Measurements from ENCODE around the gene TADA2A. TPM values are rescaled to one million over a fixed set of nuclear protein-coding genes. Genes with fewer than 3 reads are reported as not detected.

The TADA2A gene
- total RNA-seq, 2 donors from 2014 or later, result 26.9 to 31.6 TPM

- Mint-ChIP-seq H3K4me3 (no peak overlapping the region), H3K9me3 (no peaks in the 10 kb centered on the region)
These were observed 22.0 kb upstream of the TADA2A start for GRCh38 chr17:37384560-37385149.

DNA sequence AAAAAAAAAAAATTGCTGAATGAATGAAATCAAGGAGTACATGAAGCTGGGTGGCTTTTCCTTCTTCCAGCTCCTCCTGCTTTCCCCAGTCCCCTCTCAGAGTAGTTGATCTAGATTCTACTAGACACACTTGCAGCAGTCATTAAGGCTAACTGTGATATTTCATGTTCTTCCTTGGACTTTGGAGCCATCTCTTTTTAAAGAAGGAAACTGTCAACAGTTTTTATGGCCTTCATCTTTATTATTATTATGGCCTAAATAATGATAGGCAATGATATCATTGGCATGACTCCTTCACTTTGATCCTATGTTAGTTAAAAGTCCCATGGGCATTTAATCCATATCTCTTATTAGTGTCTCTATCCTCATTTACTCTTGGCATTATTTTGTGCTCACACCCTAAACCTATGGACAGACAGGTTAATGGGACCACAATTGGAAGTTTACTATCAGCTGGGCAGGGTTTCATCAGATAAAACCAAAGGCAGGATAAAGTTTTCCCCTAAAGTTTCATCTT lies 21.2 kb upstream of the TADA2A start:
- Mint-ChIP-seq H3K9me3 (no peaks in the 10 kb centered on the region), H3K27me3 (ENCODE audit: insufficient read depth) (no peaks in the 10 kb centered on the region), H3K36me3 (ENCODE audit: low read depth) (no peaks in the 10 kb centered on the region), H3K4me1 (no peaks in the 10 kb centered on the region), H3K4me3 (no peak overlapping the region), H3K27ac (no peak overlapping the region)
- Histone ChIP-seq H3K4me1 (ENCODE audit: control insufficient read depth, insufficient read depth, low read length) (no peaks in the 10 kb centered on the region), H3K9ac (ENCODE audit: extremely low read depth, low read length, poor library complexity, severe bottlenecking) (no peak overlapping the region), H3K27ac (ENCODE audit: low read depth, low read length) (no peak overlapping the region), H3K27me3 (ENCODE audit: control insufficient read depth, insufficient read depth, low read length, poor library complexity, severe bottlenecking) (no peaks in the 10 kb centered on the region), H3K4me3 (ENCODE audit: low read length) (no peak overlapping the region), H3K36me3 (ENCODE audit: control insufficient read depth, insufficient read depth, low read length) (no peaks in the 10 kb centered on the region), H3K9me3 (ENCODE audit: control insufficient read depth, low read length) (no peaks in the 10 kb centered on the region)
- TF ChIP-seq, protein P1, sequence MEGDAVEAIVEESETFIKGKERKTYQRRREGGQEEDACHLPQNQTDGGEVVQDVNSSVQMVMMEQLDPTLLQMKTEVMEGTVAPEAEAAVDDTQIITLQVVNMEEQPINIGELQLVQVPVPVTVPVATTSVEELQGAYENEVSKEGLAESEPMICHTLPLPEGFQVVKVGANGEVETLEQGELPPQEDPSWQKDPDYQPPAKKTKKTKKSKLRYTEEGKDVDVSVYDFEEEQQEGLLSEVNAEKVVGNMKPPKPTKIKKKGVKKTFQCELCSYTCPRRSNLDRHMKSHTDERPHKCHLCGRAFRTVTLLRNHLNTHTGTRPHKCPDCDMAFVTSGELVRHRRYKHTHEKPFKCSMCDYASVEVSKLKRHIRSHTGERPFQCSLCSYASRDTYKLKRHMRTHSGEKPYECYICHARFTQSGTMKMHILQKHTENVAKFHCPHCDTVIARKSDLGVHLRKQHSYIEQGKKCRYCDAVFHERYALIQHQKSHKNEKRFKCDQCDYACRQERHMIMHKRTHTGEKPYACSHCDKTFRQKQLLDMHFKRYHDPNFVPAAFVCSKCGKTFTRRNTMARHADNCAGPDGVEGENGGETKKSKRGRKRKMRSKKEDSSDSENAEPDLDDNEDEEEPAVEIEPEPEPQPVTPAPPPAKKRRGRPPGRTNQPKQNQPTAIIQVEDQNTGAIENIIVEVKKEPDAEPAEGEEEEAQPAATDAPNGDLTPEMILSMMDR (conservative IDR thresholded peaks at IDR 0.05), result no peak
- no peak for DNase-seq

More at GRCh38 chr17:37384560-37385149, 22.0 kb upstream of the TADA2A start:
- no peak for DNase-seq
- H3K27ac Mint-ChIP-seq, result no peak overlapping the region
- 99 to 100% methylated on average over 1 to 3 of the region's 3 CpGs for WGBS, 2 experiments (ENCODE audit: insufficient coverage in 1 of 2, insufficient read length in 1 of 2)
- Histone ChIP-seq H3K9me3 (ENCODE audit: control insufficient read depth, low read length) (no peaks in the 10 kb centered on the region), H3K27ac (ENCODE audit: low read depth, low read length) (no peak overlapping the region), H3K4me3 (ENCODE audit: low read length) (no peak overlapping the region), H3K9ac (ENCODE audit: extremely low read depth, low read length, poor library complexity, severe bottlenecking) (no peak overlapping the region), H3K27me3 (ENCODE audit: control insufficient read depth, insufficient read depth, low read length, poor library complexity, severe bottlenecking) (no peaks in the 10 kb centered on the region), H3K36me3 (ENCODE audit: control insufficient read depth, insufficient read depth, low read length) (no peaks in the 10 kb centered on the region), H3K4me1 (ENCODE audit: control insufficient read depth, insufficient read depth, low read length) (no peaks in the 10 kb centered on the region)
- TF ChIP-seq, protein P1 (conservative IDR thresholded peaks at IDR 0.05), result no peak
- no peaks in the 10 kb centered on the region for H3K36me3 Mint-ChIP-seq (ENCODE audit: low read depth)
- no peaks in the 10 kb centered on the region for H3K4me1 Mint-ChIP-seq
- H3K27me3 Mint-ChIP-seq (ENCODE audit: insufficient read depth), result no peaks in the 10 kb centered on the region

GRCh38 chr17:37386462-37386861 lies 20.2 kb upstream of the TADA2A start:
- H3K9me3 Mint-ChIP-seq, result no peaks in the 10 kb centered on the region
- no peak overlapping the region for H3K4me3 ChIP-seq (ENCODE audit: low read length)
- DNase-seq, result no peak
- no peaks in the 10 kb centered on the region for H3K9me3 ChIP-seq (ENCODE audit: control insufficient read depth, low read length)
- H3K36me3 Mint-ChIP-seq (ENCODE audit: low read depth), result no peaks in the 10 kb centered on the region
- H3K36me3 ChIP-seq (ENCODE audit: control insufficient read depth, insufficient read depth, low read length), result no peaks in the 10 kb centered on the region
- 91 to 100% methylated on average over 2 to 5 of the region's 5 CpGs for WGBS, 2 experiments (ENCODE audit: insufficient coverage in 1 of 2, insufficient read length in 1 of 2)
- H3K4me3 Mint-ChIP-seq, result no peak overlapping the region
- H3K27ac Mint-ChIP-seq, result no peak overlapping the region
- H3K27me3 Mint-ChIP-seq (ENCODE audit: insufficient read depth), result no peaks in the 10 kb centered on the region
- H3K9ac ChIP-seq (ENCODE audit: extremely low read depth, low read length, poor library complexity, severe bottlenecking), result no peak overlapping the region
- no peaks in the 10 kb centered on the region for H3K4me1 ChIP-seq (ENCODE audit: control insufficient read depth, insufficient read depth, low read length)
- H3K27ac ChIP-seq (ENCODE audit: low read depth, low read length), result no peak overlapping the region
- TF ChIP-seq, protein P1 (conservative IDR thresholded peaks at IDR 0.05), result peak; percentile 47
- H3K4me1 Mint-ChIP-seq, result no peaks in the 10 kb centered on the region
- H3K27me3 ChIP-seq (ENCODE audit: control insufficient read depth, insufficient read depth, low read length, poor library complexity, severe bottlenecking), result no peaks in the 10 kb centered on the region
